Mesendoderm (in vitro differentiated cells): Measurements from ENCODE around the gene ANKFN1.

ENCODE experiments used
- DNase-seq: peaks from one replicate; pipeline ENCODE4 v3.0.0; 2013
- H2AK5ac ChIP-seq: 2 replicates; pipeline ENCODE4 v1.6.1; 2013; ENCODE audit warnings: low read length, inconsistent platforms
- H2BK120ac ChIP-seq: 2 replicates; pipeline ENCODE4 v1.6.1; 2013; ENCODE audit warnings: low read depth, mild to moderate bottlenecking, low read length, moderate library complexity, mixed read lengths
- H2BK15ac ChIP-seq: replicated peaks from 2 replicates; pipeline ENCODE4 v1.6.1; 2013; ENCODE audit warnings: low read depth, mild to moderate bottlenecking, moderate library complexity
- H2BK5ac ChIP-seq: 2 replicates; pipeline ENCODE4 v1.6.1; 2013; ENCODE audit warnings: low read length, inconsistent platforms
- H3K18ac ChIP-seq: 2 replicates; pipeline ENCODE4 v1.6.1; 2013; ENCODE audit warnings: mild to moderate bottlenecking, low read length, mixed read lengths
- H3K23ac ChIP-seq: one replicate; pipeline ENCODE4 v1.6.1; 2013; ENCODE audit warnings: low read length
- H3K27ac ChIP-seq: 2 replicates; pipeline ENCODE4 v1.5.1; 2013; ENCODE audit warnings: low read depth, mild to moderate bottlenecking, inconsistent platforms, low read length, moderate library complexity
- H3K27me3 ChIP-seq: 2 replicates; pipeline ENCODE4 v1.6.1; 2013; ENCODE audit warnings: low read length, control low read depth, mild to moderate bottlenecking, inconsistent platforms; ENCODE audit not compliant: insufficient read depth, poor library complexity
- H3K36me3 ChIP-seq: 2 replicates; pipeline ENCODE4 v1.6.1; 2013; ENCODE audit warnings: low read length, inconsistent platforms; ENCODE audit not compliant: control insufficient read depth, insufficient read depth
- H3K4ac ChIP-seq: one replicate; pipeline ENCODE4 v1.6.1; 2013; ENCODE audit warnings: low read depth, mild to moderate bottlenecking, low read length, moderate library complexity
- H3K4me1 ChIP-seq: 2 replicates; pipeline ENCODE4 v1.6.1; 2013; ENCODE audit warnings: low read depth, low read length, inconsistent platforms; ENCODE audit not compliant: control insufficient read depth
- H3K4me2 ChIP-seq: 2 replicates; pipeline ENCODE4 v1.6.1; 2013; ENCODE audit warnings: low read length
- H3K4me3 ChIP-seq: 2 replicates; pipeline ENCODE4 v1.5.1; 2013; ENCODE audit warnings: mild to moderate bottlenecking, low read length
- H3K56ac ChIP-seq: one replicate; pipeline ENCODE4 v1.6.1; 2013; ENCODE audit warnings: low read length
- H3K79me1 ChIP-seq: 2 replicates; pipeline ENCODE4 v1.6.1; 2013; ENCODE audit warnings: low read length, inconsistent platforms
- H3K79me2 ChIP-seq: 2 replicates; pipeline ENCODE4 v1.6.1; 2013; ENCODE audit warnings: mild to moderate bottlenecking, low read length; ENCODE audit not compliant: control insufficient read depth, insufficient read depth
- H3K9ac ChIP-seq: 2 replicates; pipeline ENCODE4 v1.6.1; 2013; ENCODE audit warnings: low read length, inconsistent platforms
- H4K5ac ChIP-seq: one replicate; pipeline ENCODE4 v1.6.1; 2013; ENCODE audit warnings: low read length
- H4K8ac ChIP-seq: one replicate; pipeline ENCODE4 v1.6.1; 2013; ENCODE audit warnings: low read depth, mild to moderate bottlenecking, control low read depth, low read length, moderate library complexity
- WGBS: extraction: QIAGEN DNeasy Blood & Tissue Kit; methylation state at CpG from one replicate; pipeline ENCODE4 v1.1.7; 2013; ENCODE audit warnings: low lambda C conversion rate, missing lambda C conversion rate; ENCODE audit not compliant: insufficient coverage; ENCODE audit errors: extremely low coverage; 5-methylcytosine and 5-hydroxymethylcytosine counted together

ANKFN1 gene

GRCh38 chr17:56451629-56452028, 298.4 kb downstream of the ANKFN1 start:
- Histone ChIP-seq H3K27ac (no peak overlapping the region), H3K18ac (no peak overlapping the region), H2BK15ac (no peak overlapping the region), H3K4ac (no peak overlapping the region), H2BK120ac (no peak overlapping the region), H3K79me1 (no peaks in the 10 kb centered on the region), H3K4me1 (no peaks in the 10 kb centered on the region), H2AK5ac (no peak overlapping the region), H3K4me3 (no peak overlapping the region), H3K9ac (no peak overlapping the region), H3K36me3 (no peaks in the 10 kb centered on the region), H3K27me3 (no peaks in the 10 kb centered on the region), H3K23ac (no peak overlapping the region), H3K79me2 (no peaks in the 10 kb centered on the region), H4K8ac (no peak overlapping the region), H4K5ac (no peak overlapping the region), H2BK5ac (no peak overlapping the region), H3K56ac (no peak overlapping the region), H3K4me2 (no peak overlapping the region)
- DNase-seq = no peak
- WGBS = no CpG with 5 or more reads among the region's 1 CpG

- Histone ChIP-seq H3K4me2 (no peak overlapping the region), H3K4ac (no peak overlapping the region), H4K5ac (no peak overlapping the region), H3K23ac (no peak overlapping the region), H3K4me1 (no peaks in the 10 kb centered on the region), H3K79me2 (no peaks in the 10 kb centered on the region), H3K79me1 (no peaks in the 10 kb centered on the region), H3K56ac (no peak overlapping the region), H2BK15ac (no peak overlapping the region), H3K36me3 (no peaks in the 10 kb centered on the region), H3K18ac (no peak overlapping the region), H3K27ac (no peak overlapping the region), H2BK120ac (no peak overlapping the region), H2BK5ac (no peak overlapping the region), H3K27me3 (no peaks in the 10 kb centered on the region), H4K8ac (no peak overlapping the region), H3K9ac (no peak overlapping the region), H2AK5ac (no peak overlapping the region), H3K4me3 (no peak overlapping the region)
- no peak for DNase-seq
- WGBS = no CpG with 5 or more reads among the region's 1 CpG
Measured at GRCh38 chr17:56452461-56452860, 299.2 kb downstream of the ANKFN1 start.

GRCh38 chr17:56457501-56457900, 304.2 kb downstream of the ANKFN1 start:
- Histone ChIP-seq H2AK5ac (no peak overlapping the region), H4K8ac (no peak overlapping the region), H3K9ac (no peak overlapping the region), H4K5ac (no peak overlapping the region), H2BK5ac (no peak overlapping the region), H3K79me1 (no peaks in the 10 kb centered on the region), H3K23ac (no peak overlapping the region), H3K27ac (no peak overlapping the region), H3K36me3 (no peaks in the 10 kb centered on the region), H3K4me3 (no peak overlapping the region), H2BK15ac (no peak overlapping the region), H3K18ac (no peak overlapping the region), H3K4ac (no peak overlapping the region), H3K4me1 (no peaks in the 10 kb centered on the region), H3K4me2 (no peak overlapping the region), H3K79me2 (no peaks in the 10 kb centered on the region), H3K56ac (no peak overlapping the region), H3K27me3 (no peaks in the 10 kb centered on the region), H2BK120ac (no peak overlapping the region)
- no CpG with 5 or more reads among the region's 5 CpGs for WGBS
- no peak for DNase-seq

- no peak overlapping the region for H3K4me2 ChIP-seq
- DNase-seq = no peak
- H3K4me3 ChIP-seq = no peak overlapping the region
- no peaks in the 10 kb centered on the region for H3K36me3 ChIP-seq
- H3K27me3 ChIP-seq = no peaks in the 10 kb centered on the region
- no peak overlapping the region for H4K5ac ChIP-seq
- H3K79me2 ChIP-seq = no peaks in the 10 kb centered on the region
- no peaks in the 10 kb centered on the region for H3K79me1 ChIP-seq
- no peak overlapping the region for H2BK15ac ChIP-seq
- H3K9ac ChIP-seq = no peak overlapping the region
- no peak overlapping the region for H3K18ac ChIP-seq
- no peak overlapping the region for H3K4ac ChIP-seq
- no peak overlapping the region for H2AK5ac ChIP-seq
- no peak overlapping the region for H2BK5ac ChIP-seq
- H4K8ac ChIP-seq = no peak overlapping the region
- H2BK120ac ChIP-seq = no peak overlapping the region
- no peak overlapping the region for H3K23ac ChIP-seq
- H3K4me1 ChIP-seq = no peaks in the 10 kb centered on the region
- WGBS = no CpG with 5 or more reads among the region's 1 CpG
- no peak overlapping the region for H3K56ac ChIP-seq
- H3K27ac ChIP-seq = no peak overlapping the region
Measured at GRCh38 chr17:56465886-56466285, 312.6 kb downstream of the ANKFN1 start.

- Histone ChIP-seq H2AK5ac (no peak overlapping the region), H3K4ac (no peak overlapping the region), H4K5ac (no peak overlapping the region), H3K56ac (no peak overlapping the region), H3K4me2 (no peak overlapping the region), H3K27ac (no peak overlapping the region), H3K27me3 (no peaks in the 10 kb centered on the region), H2BK15ac (no peak overlapping the region), H3K79me1 (no peaks in the 10 kb centered on the region), H3K9ac (no peak overlapping the region), H3K36me3 (no peaks in the 10 kb centered on the region), H3K4me3 (no peak overlapping the region), H2BK5ac (no peak overlapping the region), H2BK120ac (no peak overlapping the region), H4K8ac (no peak overlapping the region), H3K18ac (no peak overlapping the region), H3K79me2 (no peaks in the 10 kb centered on the region), H3K23ac (no peak overlapping the region), H3K4me1 (no peaks in the 10 kb centered on the region)
- no CpG with 5 or more reads among the region's 2 CpGs for WGBS
- no peak for DNase-seq
Measured at GRCh38 chr17:56468840-56469239, 315.6 kb downstream of the ANKFN1 start.

GRCh38 chr17:56471696-56472095, 318.4 kb downstream of the ANKFN1 start:
- no CpG with 5 or more reads among the region's 3 CpGs for WGBS
- Histone ChIP-seq H3K23ac (no peak overlapping the region), H2BK5ac (no peak overlapping the region), H3K4me2 (no peak overlapping the region), H3K36me3 (no peaks in the 10 kb centered on the region), H3K4me1 (no peaks in the 10 kb centered on the region), H3K27me3 (no peaks in the 10 kb centered on the region), H4K5ac (no peak overlapping the region), H3K4ac (no peak overlapping the region), H4K8ac (no peak overlapping the region), H3K9ac (no peak overlapping the region), H2AK5ac (no peak overlapping the region), H3K56ac (no peak overlapping the region), H3K27ac (no peak overlapping the region), H3K4me3 (no peak overlapping the region), H3K79me2 (no peaks in the 10 kb centered on the region), H2BK15ac (no peak overlapping the region), H3K18ac (no peak overlapping the region), H3K79me1 (no peaks in the 10 kb centered on the region), H2BK120ac (no peak overlapping the region)
- DNase-seq = no peak
